Measurements from ENCODE around the gene MAML2.
A peak's percentile ranks its signal among the peaks of the same experiment; 100 is the strongest.

The MAML2 gene

DNA sequence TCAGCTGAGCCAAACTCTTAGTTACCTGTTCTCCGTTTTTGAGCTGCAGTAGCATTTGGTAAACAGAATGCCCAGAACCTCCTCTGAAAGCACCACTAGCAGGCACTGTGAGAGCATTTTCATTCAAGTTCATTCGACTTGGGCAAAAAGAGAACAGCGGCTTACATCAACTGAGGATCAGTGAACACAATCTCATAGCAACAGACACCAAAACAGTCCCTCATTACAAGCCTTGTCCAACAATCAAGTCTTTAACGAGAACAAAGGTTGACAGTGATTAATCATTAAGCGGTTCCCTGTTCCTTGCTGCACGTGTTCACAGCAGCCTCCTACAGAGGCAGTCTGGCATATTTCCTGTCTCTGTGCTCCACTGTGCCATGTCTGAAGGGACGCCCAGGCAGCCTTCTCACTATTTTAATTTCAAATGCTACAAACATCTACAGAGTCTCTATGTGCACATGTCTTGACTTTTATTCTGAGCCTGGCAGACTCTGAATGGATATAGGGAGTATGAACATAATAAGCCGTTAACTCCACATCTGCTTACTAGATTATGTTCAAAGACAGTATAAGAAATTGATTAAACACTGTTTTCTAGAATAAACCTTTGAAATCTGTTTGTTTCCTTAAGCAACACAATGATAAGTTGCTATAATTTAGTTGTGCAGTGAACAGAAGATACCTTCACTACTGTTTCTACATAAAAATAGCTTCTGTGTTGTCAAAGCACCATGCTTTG lies 330.7 kb downstream of the MAML2 start:
- TF ChIP-seq, protein P1, sequence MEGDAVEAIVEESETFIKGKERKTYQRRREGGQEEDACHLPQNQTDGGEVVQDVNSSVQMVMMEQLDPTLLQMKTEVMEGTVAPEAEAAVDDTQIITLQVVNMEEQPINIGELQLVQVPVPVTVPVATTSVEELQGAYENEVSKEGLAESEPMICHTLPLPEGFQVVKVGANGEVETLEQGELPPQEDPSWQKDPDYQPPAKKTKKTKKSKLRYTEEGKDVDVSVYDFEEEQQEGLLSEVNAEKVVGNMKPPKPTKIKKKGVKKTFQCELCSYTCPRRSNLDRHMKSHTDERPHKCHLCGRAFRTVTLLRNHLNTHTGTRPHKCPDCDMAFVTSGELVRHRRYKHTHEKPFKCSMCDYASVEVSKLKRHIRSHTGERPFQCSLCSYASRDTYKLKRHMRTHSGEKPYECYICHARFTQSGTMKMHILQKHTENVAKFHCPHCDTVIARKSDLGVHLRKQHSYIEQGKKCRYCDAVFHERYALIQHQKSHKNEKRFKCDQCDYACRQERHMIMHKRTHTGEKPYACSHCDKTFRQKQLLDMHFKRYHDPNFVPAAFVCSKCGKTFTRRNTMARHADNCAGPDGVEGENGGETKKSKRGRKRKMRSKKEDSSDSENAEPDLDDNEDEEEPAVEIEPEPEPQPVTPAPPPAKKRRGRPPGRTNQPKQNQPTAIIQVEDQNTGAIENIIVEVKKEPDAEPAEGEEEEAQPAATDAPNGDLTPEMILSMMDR (conservative IDR thresholded peaks at IDR 0.05) = peak; percentile 72
- TF ChIP-seq ZFX (IDR thresholded peaks at IDR 0.05) = no peak
- no peak overlapping the region for H3K27ac ChIP-seq

DNA sequence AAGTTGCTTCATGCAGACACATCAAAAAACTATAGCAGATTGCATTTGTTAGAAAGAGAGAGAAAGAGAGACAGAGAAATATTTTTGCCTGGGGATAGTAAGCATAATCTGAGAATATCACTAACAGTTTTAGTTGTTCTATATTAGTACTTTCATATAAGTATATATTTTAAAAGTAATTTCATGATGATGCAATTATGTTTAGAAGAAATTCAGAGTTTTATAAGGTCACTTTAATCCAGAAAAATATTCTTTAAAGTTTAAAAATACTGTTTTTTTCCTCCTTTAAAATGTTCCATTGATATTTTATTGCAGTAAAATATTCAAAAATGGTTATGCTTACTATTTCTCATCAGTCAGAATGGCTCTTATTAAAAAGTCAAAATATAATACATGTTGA lies 332.3 kb downstream of the MAML2 start:
- no peak overlapping the region for H3K27ac ChIP-seq
- TF ChIP-seq, protein P1 (conservative IDR thresholded peaks at IDR 0.05) = no peak
- TF ChIP-seq ZFX (IDR thresholded peaks at IDR 0.05) = no peak

GRCh38 chr11:96008161-96008720 lies 334.8 kb downstream of the MAML2 start:
- no peak for TF ChIP-seq ZFX (IDR thresholded peaks at IDR 0.05)
- TF ChIP-seq, protein P1 (conservative IDR thresholded peaks at IDR 0.05) = no peak
- no peak overlapping the region for H3K27ac ChIP-seq

- no peak overlapping the region for H3K27ac ChIP-seq
- TF ChIP-seq ZFX (IDR thresholded peaks at IDR 0.05) = no peak
- TF ChIP-seq, protein P1 (conservative IDR thresholded peaks at IDR 0.05) = no peak
Observed at GRCh38 chr11:96006037-96006436, 337.0 kb downstream of the MAML2 start.

DNA sequence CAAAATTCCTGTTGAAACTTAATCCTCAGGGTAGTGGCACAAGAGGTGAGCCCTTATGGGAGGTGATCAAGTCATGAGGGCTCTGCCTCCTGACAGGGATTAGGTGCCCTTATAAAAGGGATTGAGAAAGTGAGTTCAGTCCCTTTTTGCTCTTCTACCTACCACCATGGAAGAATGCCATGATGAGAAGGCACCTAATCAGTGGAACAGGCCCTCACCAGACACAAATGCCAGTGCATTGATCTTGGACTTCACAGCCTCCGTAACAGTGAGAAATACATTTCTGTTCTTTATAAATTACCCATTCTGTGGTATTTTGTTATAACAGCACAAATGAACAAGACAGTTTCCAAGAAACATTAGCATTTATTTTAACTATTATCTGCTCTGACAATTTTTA lies 338.1 kb downstream of the MAML2 start:
- H3K27ac ChIP-seq = no peak overlapping the region
- no peak for TF ChIP-seq ZFX (IDR thresholded peaks at IDR 0.05)
- TF ChIP-seq, protein P1 (conservative IDR thresholded peaks at IDR 0.05) = no peak

GRCh38 chr11:96002754-96003290 lies 340.2 kb downstream of the MAML2 start:
- TF ChIP-seq ZFX (IDR thresholded peaks at IDR 0.05) = no peak
- TF ChIP-seq, protein P1 (conservative IDR thresholded peaks at IDR 0.05) = no peak
- no peak overlapping the region for H3K27ac ChIP-seq

- H3K27ac ChIP-seq = no peak overlapping the region
- TF ChIP-seq, protein P1 (conservative IDR thresholded peaks at IDR 0.05) = no peak
- no peak for TF ChIP-seq ZFX (IDR thresholded peaks at IDR 0.05)
Observed at GRCh38 chr11:96002339-96002738, 340.7 kb downstream of the MAML2 start.

Measured in C4-2B (cell line).